Hepatic stellate cell (primary cell): Measurements from ENCODE around the gene ZNF273.
"Not testable (repeated sequence)": the region's sequence is repeated elsewhere in the genome, so short reads cannot be mapped to it uniquely, and the experiment has no call there.

ENCODE experiments used
- DNase-seq: peaks from one replicate; pipeline ENCODE4 v3.0.0; 2011; ENCODE audit warnings: low spot score

Gene ZNF273

GRCh38 chr7:64902806-64903721, at the start of gene ZNF273:
Gene ZNF273 (plus strand): TSS chr7:64903273. CDS start chr7:64903318, 45 bp downstream.
- peak; percentile 84 for DNase-seq

GRCh38 chr7:64853679-64854078, 49.4 kb upstream of the ZNF273 start:
- DNase-seq = no peak

GRCh38 chr7:64854969-64855368, 48.1 kb upstream of the ZNF273 start:
- DNase-seq = no peak

- no peak for DNase-seq
Observed at GRCh38 chr7:64863021-64863420, 40.1 kb upstream of the ZNF273 start.

- DNase-seq = not testable (repeated sequence)
Observed at GRCh38 chr7:64863530-64863929, 39.5 kb upstream of the ZNF273 start.

- DNase-seq = no peak
Observed at GRCh38 chr7:64863969-64864368, 39.1 kb upstream of the ZNF273 start.

GRCh38 chr7:64867863-64868440, 35.1 kb upstream of the ZNF273 start:
- no peak for DNase-seq

GRCh38 chr7:64868499-64868898, 34.6 kb upstream of the ZNF273 start:
- DNase-seq = no peak

GRCh38 chr7:64869121-64869725, 33.9 kb upstream of the ZNF273 start:
- no peak for DNase-seq

GRCh38 chr7:64869912-64870562, 33.0 kb upstream of the ZNF273 start:
- no peak for DNase-seq

GRCh38 chr7:64870656-64871055, 32.4 kb upstream of the ZNF273 start:
- DNase-seq = no peak

GRCh38 chr7:64871761-64872160, 31.3 kb upstream of the ZNF273 start:
- DNase-seq = no peak

- DNase-seq = no peak
Observed at GRCh38 chr7:64872351-64873154, 30.5 kb upstream of the ZNF273 start.

GRCh38 chr7:64873155-64873500, 29.9 kb upstream of the ZNF273 start:
- no peak for DNase-seq

GRCh38 chr7:64873517-64873916, 29.6 kb upstream of the ZNF273 start:
- DNase-seq = no peak

- no peak for DNase-seq
Observed at GRCh38 chr7:64874114-64874513, 29.0 kb upstream of the ZNF273 start.

- peak; percentile 1 for DNase-seq
Observed at GRCh38 chr7:64874562-64875250, 28.4 kb upstream of the ZNF273 start.

- DNase-seq = no peak
Observed at GRCh38 chr7:64875258-64875657, 27.8 kb upstream of the ZNF273 start.

- DNase-seq = no peak
Observed at GRCh38 chr7:64875658-64876406, 27.2 kb upstream of the ZNF273 start.
